ENCODE results near the gene ACOT6. TPM values are rescaled to one million over a fixed set of nuclear protein-coding genes. Genes with fewer than 3 reads are reported as not detected.
"Not testable (repeated sequence)": the region's sequence is repeated elsewhere in the genome, so short reads cannot be mapped to it uniquely, and the experiment has no call there.

The ACOT6 gene
- total RNA-seq, 1 donor from 2014 or later, result not detected

GRCh38 chr14:73591690-73592449 lies 20.4 kb upstream of the ACOT6 start, which contains the start of gene ACOT4:
Gene ACOT4 (plus strand): TSS chr14:73591873. CDS start chr14:73591960, 87 bp downstream.
- intact Hi-C loops (cut with micrococcal nuclease), result loop anchor here (1.0 kb wide), 3 partner anchors 20 to 52 kb away; partner anchors contain the start of genes ACOT2, ACOT6 and DNAL1

- intact Hi-C loops (cut with micrococcal nuclease), result no loop called here
Observed at GRCh38 chr14:73594491-73594890, 17.8 kb upstream of the ACOT6 start.

- intact Hi-C loops (cut with micrococcal nuclease), result no loop called here
Observed at GRCh38 chr14:73599499-73599898, 12.8 kb upstream of the ACOT6 start.

- intact Hi-C loops (cut with micrococcal nuclease), result no loop called here
Observed at GRCh38 chr14:73602994-73603393, 9.3 kb upstream of the ACOT6 start.

- intact Hi-C loops (cut with micrococcal nuclease), result no loop called here
Observed at GRCh38 chr14:73606271-73606670, 6.0 kb upstream of the ACOT6 start.

GRCh38 chr14:73607241-73607640 lies 5.1 kb upstream of the ACOT6 start:
- intact Hi-C loops (cut with micrococcal nuclease), result no loop called here

GRCh38 chr14:73610687-73611086 lies 1.6 kb upstream of the ACOT6 start:
- intact Hi-C loops (cut with micrococcal nuclease), result no loop called here

GRCh38 chr14:73613046-73613383 lies 698 bp downstream of the ACOT6 start:
- intact Hi-C loops (cut with micrococcal nuclease), result no loop called here

- intact Hi-C loops (cut with micrococcal nuclease), result no loop called here
Observed at GRCh38 chr14:73613419-73613963, 1.2 kb downstream of the ACOT6 start.

- intact Hi-C loops (cut with micrococcal nuclease), result no loop called here
Observed at GRCh38 chr14:73616831-73617230, 4.5 kb downstream of the ACOT6 start.

- intact Hi-C loops (cut with micrococcal nuclease), result no loop called here
Observed at GRCh38 chr14:73619524-73619923, 7.2 kb downstream of the ACOT6 start.

- intact Hi-C loops (cut with micrococcal nuclease), result no loop called here
Observed at GRCh38 chr14:73620268-73620667, 8.0 kb downstream of the ACOT6 start.

- intact Hi-C loops (cut with micrococcal nuclease), result no loop called here
Observed at GRCh38 chr14:73623504-73624054, 11.3 kb downstream of the ACOT6 start.

GRCh38 chr14:73625706-73626105 lies 13.4 kb downstream of the ACOT6 start:
- intact Hi-C loops (cut with micrococcal nuclease), result no loop called here

GRCh38 chr14:73627151-73627558 lies 14.8 kb downstream of the ACOT6 start:
- intact Hi-C loops (cut with micrococcal nuclease), result no loop called here

- intact Hi-C loops (cut with micrococcal nuclease), result loop anchor here (5.0 kb wide), 1 partner anchor 322 kb away; the partner anchor contains the start of genes COQ6 and FAM161B
Observed at GRCh38 chr14:73630009-73630780, 17.9 kb downstream of the ACOT6 start.

- intact Hi-C loops (cut with micrococcal nuclease), result loop anchor here (1.0 to 5.0 kb wide), 6 partner anchors 63 to 460 kb away; partner anchors contain the start of genes COQ6, FAM161B and RIOX1
Observed at GRCh38 chr14:73633116-73634010, 21.0 kb downstream of the ACOT6 start.

GRCh38 chr14:73634011-73634833 lies 21.9 kb downstream of the ACOT6 start:
- intact Hi-C loops (cut with micrococcal nuclease), result loop anchor here (5.0 kb wide), 1 partner anchor 318 kb away; the partner anchor contains the start of genes COQ6 and FAM161B

GRCh38 chr14:73636355-73636754 lies 24.0 kb downstream of the ACOT6 start:
- intact Hi-C loops (cut with micrococcal nuclease), result not testable (repeated sequence)

- intact Hi-C loops (cut with micrococcal nuclease), result no loop called here
Observed at GRCh38 chr14:73637830-73638229, 25.5 kb downstream of the ACOT6 start.

All from T-helper 1 cell treated with Interleukin-12 subunit alpha and Interleukin-12 subunit beta and Interleukin-4 antibody, amounts not matched to agents 30 ng/mL and 1 ng/mL, for 36 hours (primary cell).